ENCODE results near the gene CD3E.

CD3E gene

DNA sequence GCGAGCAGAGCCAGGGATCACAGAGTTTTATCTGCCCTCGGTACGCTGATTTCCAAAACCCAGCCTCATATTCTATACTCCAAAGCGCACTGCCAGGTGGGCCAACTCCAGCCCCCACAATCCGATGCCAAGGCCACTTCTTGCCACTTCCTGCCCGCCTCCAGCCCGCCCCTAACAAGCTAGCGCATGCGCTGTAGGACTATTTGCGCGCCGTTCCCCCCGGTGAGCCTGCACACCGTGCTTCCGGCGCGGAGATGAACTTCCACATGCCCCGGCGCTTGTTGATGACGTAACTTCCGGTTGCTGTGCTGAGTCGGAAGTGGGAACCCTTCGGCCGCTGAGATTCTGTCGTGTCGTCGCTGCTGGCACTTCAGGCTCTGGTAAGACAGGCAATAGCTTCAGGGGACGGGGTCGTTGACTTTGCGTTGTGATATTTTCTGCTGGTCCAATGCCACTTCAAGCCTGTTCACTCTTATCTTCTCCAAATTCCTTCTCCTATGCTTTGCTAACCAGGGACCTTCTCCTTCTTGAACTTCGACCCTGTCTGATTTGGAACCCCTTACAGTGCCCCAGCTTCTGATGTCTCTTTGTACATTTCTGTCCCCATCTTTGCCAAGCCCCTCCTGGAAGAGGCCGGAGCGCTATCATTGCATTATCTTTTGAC is 54.9 kb downstream of the CD3E start, which contains the start of gene UBE4A:
Gene UBE4A (plus strand): TSS at position 306 of the 664 bp plus-strand sequence. CDS start 5,481 bp downstream, outside the sequence.
- H3K4me1 ChIP-seq (ENCODE audit: control insufficient read depth in 5 of 5, insufficient read depth in 5 of 5, low read length in 5 of 5) = peaks cover 0 to 25% (median 19%) of the 10 kb centered on the region in 5 donors
- H3K4me3 ChIP-seq (ENCODE audit: low read depth in 1 of 5, low read length in 5 of 5) = peak within 1 kb of the TSS; percentile 83 to 100 (median 97)
- peak within 1 kb of the TSS; percentile 52 for H3K27ac ChIP-seq (ENCODE audit: low read depth, low read length)
- peak within 1 kb of the TSS; percentile 40 to 99 (median 98) for H3K9ac ChIP-seq (ENCODE audit: low read length in 5 of 5)
- H3K9me3 ChIP-seq (ENCODE audit: control insufficient read depth in 5 of 5, low read length in 5 of 5) = no peaks in the 10 kb centered on the region
- H3K36me3 ChIP-seq (ENCODE audit: control insufficient read depth in 5 of 5, insufficient read depth in 5 of 5, low read length in 5 of 5) = peaks cover 0 to 2% (median 0%) of the 10 kb centered on the region in 5 donors
- no peaks in the 10 kb centered on the region for H3K27me3 ChIP-seq (ENCODE audit: control insufficient read depth in 5 of 5, insufficient read depth in 4 of 5, low read length in 5 of 5)

DNA sequence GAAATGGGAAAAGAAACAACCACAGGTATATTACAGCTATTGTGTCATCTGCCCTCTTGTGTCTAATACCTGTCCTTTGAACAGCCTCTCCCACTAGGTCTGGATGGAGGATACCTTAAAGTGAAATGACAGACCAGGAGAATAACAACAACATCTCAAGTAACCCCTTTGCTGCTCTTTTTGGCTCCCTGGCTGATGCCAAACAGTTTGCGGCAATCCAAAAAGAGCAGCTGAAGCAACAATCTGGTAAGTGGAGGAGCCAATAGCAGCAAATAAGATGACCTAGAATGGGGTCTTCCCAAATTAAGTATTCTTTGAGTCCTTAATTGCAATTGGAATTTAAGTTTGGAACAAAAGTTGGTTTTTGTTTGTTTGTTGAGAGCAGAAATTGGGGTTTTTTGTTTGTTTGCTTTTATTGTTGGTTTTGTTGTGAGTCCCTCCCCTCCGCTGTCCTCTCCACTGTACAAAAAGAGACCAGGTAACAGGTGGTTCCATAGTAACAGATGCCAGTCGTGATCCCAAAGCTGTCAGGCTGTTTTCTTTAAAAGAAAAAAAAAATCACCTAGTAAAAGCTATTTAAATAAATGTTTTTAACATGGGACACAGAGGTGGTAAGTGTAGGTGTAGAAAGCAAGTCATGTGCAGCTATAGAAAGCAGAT is 60.6 kb downstream of the CD3E start:
- H3K27me3 ChIP-seq (ENCODE audit: control insufficient read depth in 5 of 5, insufficient read depth in 4 of 5, low read length in 5 of 5) = no peaks in the 10 kb centered on the region
- H3K4me3 ChIP-seq (ENCODE audit: low read depth in 1 of 5, low read length in 5 of 5) = no peak overlapping the region
- no peak overlapping the region for H3K27ac ChIP-seq (ENCODE audit: low read depth, low read length)
- no peaks in the 10 kb centered on the region for H3K9me3 ChIP-seq (ENCODE audit: control insufficient read depth in 5 of 5, low read length in 5 of 5)
- H3K36me3 ChIP-seq (ENCODE audit: control insufficient read depth in 5 of 5, insufficient read depth in 5 of 5, low read length in 5 of 5) = peaks cover 32 to 45% (median 37%) of the 10 kb centered on the region in 5 donors
- H3K4me1 ChIP-seq (ENCODE audit: control insufficient read depth in 5 of 5, insufficient read depth in 5 of 5, low read length in 5 of 5) = peaks cover 0 to 16% (median 11%) of the 10 kb centered on the region in 5 donors
- H3K9ac ChIP-seq (ENCODE audit: low read length in 5 of 5) = no peak overlapping the region
